ENCODE measurements around the gene GPRC5D. TPM values are rescaled to one million over a fixed set of nuclear protein-coding genes. Genes with fewer than 3 reads are reported as not detected.

GPRC5D gene
- total and polyA plus RNA-seq, 2 donors: 0.05 TPM; not detected in 1

GRCh38 chr12:12973019-12973418 is 21.0 kb upstream of the GPRC5D start:
- no peak overlapping the region for H3K27ac ChIP-seq (ENCODE audit: low read depth in 1 of 2, low read length in 1 of 2)
- H3K4me3 ChIP-seq (ENCODE audit: low read length in 2 of 2): no peak overlapping the region
- no peaks in the 10 kb centered on the region for H3K9me3 ChIP-seq (ENCODE audit: control insufficient read depth in 2 of 2, insufficient read depth in 1 of 2, low read length in 1 of 2)
- no peaks in the 10 kb centered on the region for H3K4me1 ChIP-seq (ENCODE audit: control insufficient read depth in 2 of 2, insufficient read depth in 2 of 2, low read length in 2 of 2)
- 100% methylated on average over 2 of the region's 2 CpGs for WGBS
- no peaks in the 10 kb centered on the region for H3K27me3 ChIP-seq (ENCODE audit: control insufficient read depth in 2 of 2, insufficient read depth in 1 of 2, low read length in 1 of 2)
- H3K36me3 ChIP-seq (ENCODE audit: control insufficient read depth in 2 of 2, insufficient read depth in 2 of 2, low read length in 1 of 2): peaks cover 0 to 5% of the 10 kb centered on the region in 2 donors
- DNase-seq (ENCODE audit: low read depth in 6 of 9, low spot score in 9 of 9): no peak

GRCh38 chr12:12965836-12966235 is 13.9 kb upstream of the GPRC5D start:
- no peak for DNase-seq (ENCODE audit: low read depth in 6 of 9, low spot score in 9 of 9)
- WGBS: 93% methylated on average over 4 of the region's 4 CpGs
- Histone ChIP-seq H3K9me3 (ENCODE audit: control insufficient read depth in 2 of 2, insufficient read depth in 1 of 2, low read length in 1 of 2) (no peaks in the 10 kb centered on the region), H3K27ac (ENCODE audit: low read depth in 1 of 2, low read length in 1 of 2) (no peak overlapping the region), H3K4me1 (ENCODE audit: control insufficient read depth in 2 of 2, insufficient read depth in 2 of 2, low read length in 2 of 2) (no peaks in the 10 kb centered on the region), H3K4me3 (ENCODE audit: low read length in 2 of 2) (no peak overlapping the region), H3K36me3 (ENCODE audit: control insufficient read depth in 2 of 2, insufficient read depth in 2 of 2, low read length in 1 of 2) (no peaks in the 10 kb centered on the region), H3K27me3 (ENCODE audit: control insufficient read depth in 2 of 2, insufficient read depth in 1 of 2, low read length in 1 of 2) (no peaks in the 10 kb centered on the region)

- H3K27me3 ChIP-seq (ENCODE audit: control insufficient read depth in 2 of 2, insufficient read depth in 1 of 2, low read length in 1 of 2): no peaks in the 10 kb centered on the region
- no peaks in the 10 kb centered on the region for H3K4me1 ChIP-seq (ENCODE audit: control insufficient read depth in 2 of 2, insufficient read depth in 2 of 2, low read length in 2 of 2)
- no peak for DNase-seq (ENCODE audit: low read depth in 6 of 9, low spot score in 9 of 9)
- WGBS: 95% methylated on average over 4 of the region's 4 CpGs
- no peak overlapping the region for H3K4me3 ChIP-seq (ENCODE audit: low read length in 2 of 2)
- no peaks in the 10 kb centered on the region for H3K9me3 ChIP-seq (ENCODE audit: control insufficient read depth in 2 of 2, insufficient read depth in 1 of 2, low read length in 1 of 2)
- no peak overlapping the region for H3K27ac ChIP-seq (ENCODE audit: low read depth in 1 of 2, low read length in 1 of 2)
- no peaks in the 10 kb centered on the region for H3K36me3 ChIP-seq (ENCODE audit: control insufficient read depth in 2 of 2, insufficient read depth in 2 of 2, low read length in 1 of 2)
Measured at GRCh38 chr12:12964255-12964654, 12.3 kb upstream of the GPRC5D start.

DNA sequence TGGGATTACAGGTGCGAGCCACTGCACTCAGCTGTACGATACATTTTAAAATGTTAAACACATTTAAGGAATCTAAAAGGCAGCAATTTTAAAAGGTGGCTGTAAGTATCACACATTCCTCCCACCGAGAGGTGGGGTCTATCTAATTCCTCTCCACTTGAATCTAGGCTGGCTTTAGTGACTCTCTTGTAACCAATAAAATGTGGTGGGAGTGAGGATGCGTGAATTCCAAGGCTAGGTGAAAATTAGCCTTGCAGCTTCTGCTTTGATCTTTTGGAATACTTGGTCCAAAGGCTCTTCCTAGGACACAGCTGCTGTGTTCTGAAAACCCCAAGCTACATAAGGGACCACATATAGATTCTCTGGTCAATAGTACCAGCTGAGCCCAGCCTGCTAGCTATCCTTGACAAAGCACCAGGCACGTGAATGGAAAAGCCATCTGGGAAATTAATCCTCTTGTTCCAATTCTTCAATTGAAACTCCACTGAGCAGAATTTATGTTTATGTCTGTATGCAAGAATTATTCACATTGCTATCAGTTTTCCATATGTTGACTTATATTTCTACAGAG is 8.8 kb upstream of the GPRC5D start:
- H3K9me3 ChIP-seq (ENCODE audit: control insufficient read depth in 2 of 2, insufficient read depth in 1 of 2, low read length in 1 of 2): no peaks in the 10 kb centered on the region
- 87% methylated on average over 5 of the region's 5 CpGs for WGBS
- no peak overlapping the region for H3K4me3 ChIP-seq (ENCODE audit: low read length in 2 of 2)
- H3K27ac ChIP-seq (ENCODE audit: low read depth in 1 of 2, low read length in 1 of 2): no peak overlapping the region
- H3K27me3 ChIP-seq (ENCODE audit: control insufficient read depth in 2 of 2, insufficient read depth in 1 of 2, low read length in 1 of 2): no peaks in the 10 kb centered on the region
- no peak for DNase-seq (ENCODE audit: low read depth in 6 of 9, low spot score in 9 of 9)
- no peaks in the 10 kb centered on the region for H3K4me1 ChIP-seq (ENCODE audit: control insufficient read depth in 2 of 2, insufficient read depth in 2 of 2, low read length in 2 of 2)
- no peaks in the 10 kb centered on the region for H3K36me3 ChIP-seq (ENCODE audit: control insufficient read depth in 2 of 2, insufficient read depth in 2 of 2, low read length in 1 of 2)

GRCh38 chr12:12958886-12959285 is 6.9 kb upstream of the GPRC5D start:
- Histone ChIP-seq H3K4me1 (ENCODE audit: control insufficient read depth in 2 of 2, insufficient read depth in 2 of 2, low read length in 2 of 2) (no peaks in the 10 kb centered on the region), H3K27me3 (ENCODE audit: control insufficient read depth in 2 of 2, insufficient read depth in 1 of 2, low read length in 1 of 2) (peaks cover 0 to 2% of the 10 kb centered on the region in 2 donors), H3K4me3 (ENCODE audit: low read length in 2 of 2) (no peak overlapping the region), H3K36me3 (ENCODE audit: control insufficient read depth in 2 of 2, insufficient read depth in 2 of 2, low read length in 1 of 2) (no peaks in the 10 kb centered on the region), H3K9me3 (ENCODE audit: control insufficient read depth in 2 of 2, insufficient read depth in 1 of 2, low read length in 1 of 2) (no peaks in the 10 kb centered on the region), H3K27ac (ENCODE audit: low read depth in 1 of 2, low read length in 1 of 2) (no peak overlapping the region)
- DNase-seq (ENCODE audit: low read depth in 6 of 9, low spot score in 9 of 9): no peak
- 85% methylated on average over 7 of the region's 7 CpGs for WGBS

- H3K27me3 ChIP-seq (ENCODE audit: control insufficient read depth in 2 of 2, insufficient read depth in 1 of 2, low read length in 1 of 2): peaks cover 0 to 2% of the 10 kb centered on the region in 2 donors
- DNase-seq (ENCODE audit: low read depth in 6 of 9, low spot score in 9 of 9): no peak
- H3K4me1 ChIP-seq (ENCODE audit: control insufficient read depth in 2 of 2, insufficient read depth in 2 of 2, low read length in 2 of 2): no peaks in the 10 kb centered on the region
- 98% methylated on average over 6 of the region's 6 CpGs for WGBS
- H3K36me3 ChIP-seq (ENCODE audit: control insufficient read depth in 2 of 2, insufficient read depth in 2 of 2, low read length in 1 of 2): no peaks in the 10 kb centered on the region
- H3K27ac ChIP-seq (ENCODE audit: low read depth in 1 of 2, low read length in 1 of 2): no peak overlapping the region
- H3K9me3 ChIP-seq (ENCODE audit: control insufficient read depth in 2 of 2, insufficient read depth in 1 of 2, low read length in 1 of 2): no peaks in the 10 kb centered on the region
- no peak overlapping the region for H3K4me3 ChIP-seq (ENCODE audit: low read length in 2 of 2)
Measured at GRCh38 chr12:12954878-12955625, 3.1 kb upstream of the GPRC5D start.

GRCh38 chr12:12954356-12954755 is 2.4 kb upstream of the GPRC5D start:
- no peaks in the 10 kb centered on the region for H3K36me3 ChIP-seq (ENCODE audit: control insufficient read depth in 2 of 2, insufficient read depth in 2 of 2, low read length in 1 of 2)
- no peaks in the 10 kb centered on the region for H3K4me1 ChIP-seq (ENCODE audit: control insufficient read depth in 2 of 2, insufficient read depth in 2 of 2, low read length in 2 of 2)
- no peak for DNase-seq (ENCODE audit: low read depth in 6 of 9, low spot score in 9 of 9)
- 95% methylated on average over 4 of the region's 4 CpGs for WGBS
- no peak overlapping the region for H3K27ac ChIP-seq (ENCODE audit: low read depth in 1 of 2, low read length in 1 of 2)
- H3K9me3 ChIP-seq (ENCODE audit: control insufficient read depth in 2 of 2, insufficient read depth in 1 of 2, low read length in 1 of 2): no peaks in the 10 kb centered on the region
- no peak overlapping the region for H3K4me3 ChIP-seq (ENCODE audit: low read length in 2 of 2)
- H3K27me3 ChIP-seq (ENCODE audit: control insufficient read depth in 2 of 2, insufficient read depth in 1 of 2, low read length in 1 of 2): peaks cover 0 to 2% of the 10 kb centered on the region in 2 donors

- Histone ChIP-seq H3K9me3 (ENCODE audit: control insufficient read depth in 2 of 2, insufficient read depth in 1 of 2, low read length in 1 of 2) (no peaks in the 10 kb centered on the region), H3K4me1 (ENCODE audit: control insufficient read depth in 2 of 2, insufficient read depth in 2 of 2, low read length in 2 of 2) (no peaks in the 10 kb centered on the region), H3K36me3 (ENCODE audit: control insufficient read depth in 2 of 2, insufficient read depth in 2 of 2, low read length in 1 of 2) (no peaks in the 10 kb centered on the region), H3K27ac (ENCODE audit: low read depth in 1 of 2, low read length in 1 of 2) (no peak overlapping the region), H3K4me3 (ENCODE audit: low read length in 2 of 2) (no peak overlapping the region), H3K27me3 (ENCODE audit: control insufficient read depth in 2 of 2, insufficient read depth in 1 of 2, low read length in 1 of 2) (peaks cover 2 to 3% of the 10 kb centered on the region in 2 donors)
- DNase-seq (ENCODE audit: low read depth in 6 of 9, low spot score in 9 of 9): no peak
- WGBS: 99% methylated on average over 1 of the region's 1 CpG
Measured at GRCh38 chr12:12951504-12951903, 466 bp downstream of the GPRC5D start.

DNA sequence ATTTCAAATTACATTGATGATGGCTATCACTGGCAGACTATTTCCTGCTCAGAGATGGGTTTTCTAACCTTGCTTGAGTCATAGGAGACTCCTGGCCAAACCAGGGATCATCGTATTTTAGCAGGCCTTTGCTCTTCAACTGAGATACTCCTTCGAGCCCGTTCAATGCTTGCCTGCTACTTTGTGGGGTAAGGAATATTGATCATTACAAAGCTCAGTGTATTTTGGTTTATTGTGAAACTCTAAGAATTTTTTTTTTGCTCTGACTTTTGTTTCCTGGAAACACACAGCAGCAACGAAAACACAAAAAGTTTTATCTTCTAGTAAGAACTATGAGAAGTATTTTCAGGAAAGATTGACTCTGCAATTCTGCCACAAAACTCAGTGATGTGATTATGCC is 4.1 kb downstream of the GPRC5D start:
- Histone ChIP-seq H3K4me1 (ENCODE audit: control insufficient read depth in 2 of 2, insufficient read depth in 2 of 2, low read length in 2 of 2) (no peaks in the 10 kb centered on the region), H3K9me3 (ENCODE audit: control insufficient read depth in 2 of 2, insufficient read depth in 1 of 2, low read length in 1 of 2) (no peaks in the 10 kb centered on the region), H3K4me3 (ENCODE audit: low read length in 2 of 2) (no peak overlapping the region), H3K36me3 (ENCODE audit: control insufficient read depth in 2 of 2, insufficient read depth in 2 of 2, low read length in 1 of 2) (no peaks in the 10 kb centered on the region), H3K27me3 (ENCODE audit: control insufficient read depth in 2 of 2, insufficient read depth in 1 of 2, low read length in 1 of 2) (peaks cover 0 to 3% of the 10 kb centered on the region in 2 donors), H3K27ac (ENCODE audit: low read depth in 1 of 2, low read length in 1 of 2) (no peak overlapping the region)
- no peak for DNase-seq (ENCODE audit: low read depth in 6 of 9, low spot score in 9 of 9)
- 95% methylated on average over 4 of the region's 4 CpGs for WGBS
